Neural cell (in vitro differentiated cells): Measurements from ENCODE around the gene PRICKLE3. TPM values are rescaled to one million over a fixed set of nuclear protein-coding genes. Genes with fewer than 3 reads are reported as not detected.

Source experiments
- H2AFZ ChIP-seq: fragments of 200-600, 300-800 bp; sonication (generic), shearing (Covaris generic); 2 replicates; pipeline ENCODE4 v1.6.0; 2014; ENCODE audit warnings: low read depth, mild to moderate bottlenecking, antibody characterized with exemption, low read length, moderate library complexity
- H3F3A ChIP-seq: fragments of 200-600 bp; shearing (Covaris generic); 2 replicates; pipeline ENCODE4 v1.6.1; 2016; ENCODE audit warnings: mild to moderate bottlenecking, moderate library complexity, mixed read lengths, antibody characterized with exemption, low read length; ENCODE audit not compliant: insufficient read depth, poor library complexity, severe bottlenecking
- H3K27ac ChIP-seq: fragments of 200-600, 300-800 bp; sonication (generic), shearing (Covaris generic); 2 replicates; pipeline ENCODE4 v1.5.1; 2014; ENCODE audit warnings: mild to moderate bottlenecking, low read length, moderate library complexity
- H3K27me3 ChIP-seq: fragments of 300-800, 200-600 bp; sonication (generic), shearing (Covaris generic); 2 replicates; pipeline ENCODE4 v1.6.0; 2014; ENCODE audit warnings: mild to moderate bottlenecking, low read depth, low read length, moderate library complexity; ENCODE audit not compliant: insufficient read depth
- H3K36me3 ChIP-seq: fragments of 300-800, 200-600 bp; sonication (generic), shearing (Covaris generic); 2 replicates; pipeline ENCODE4 v1.5.1; 2014; ENCODE audit warnings: mild to moderate bottlenecking, antibody characterized with exemption, low read length, moderate library complexity; ENCODE audit not compliant: insufficient read depth
- H3K4me2 ChIP-seq: fragments of 300-800, 200-600 bp; sonication (generic), shearing (Covaris generic); 2 replicates; pipeline ENCODE4 v1.6.0; 2014; ENCODE audit warnings: mild to moderate bottlenecking, low read length
- H3K4me3 ChIP-seq: fragments of 300-800, 200-600 bp; sonication (generic), shearing (Covaris generic); 2 replicates; pipeline ENCODE4 v1.5.1; 2014; ENCODE audit warnings: mild to moderate bottlenecking, low read length, moderate library complexity
- H3K79me2 ChIP-seq: fragments of 200-600 bp; shearing (Covaris generic); replicated peaks from 2 replicates; pipeline ENCODE4 v1.6.0; 2014; ENCODE audit warnings: mild to moderate bottlenecking, low read length, moderate library complexity; ENCODE audit not compliant: insufficient read depth
- H3K9ac ChIP-seq: fragments of 300-800, 200-600 bp; sonication (generic), shearing (Covaris generic); 2 replicates; pipeline ENCODE4 v1.6.1; 2016; ENCODE audit warnings: mild to moderate bottlenecking, low read length, mixed read lengths
- H3K9me2 ChIP-seq: fragments of 200-600 bp; shearing (Covaris generic); 2 replicates; pipeline ENCODE4 v1.6.1; 2016; ENCODE audit warnings: mild to moderate bottlenecking, low read length, mixed read lengths; ENCODE audit not compliant: insufficient read depth
- H3K9me3 ChIP-seq: fragments of 200-600, 300-800 bp; sonication (generic), shearing (Covaris generic); 2 replicates; pipeline ENCODE4 v1.6.1; 2016; ENCODE audit warnings: mild to moderate bottlenecking, mixed run types, low read length, moderate library complexity, mixed read lengths
- H4K20me1 ChIP-seq: fragments of 200-600 bp; shearing (Covaris generic); 2 replicates; pipeline ENCODE4 v1.6.1; 2016; ENCODE audit warnings: mild to moderate bottlenecking, mixed run types; ENCODE audit not compliant: insufficient read depth
- EP300 ChIP-seq: fragments of 450-650 bp; conservative IDR thresholded peaks from 2 replicates; pipeline ENCODE4 v1.6.1; 2014; ENCODE audit warnings: antibody characterized with exemption, mild to moderate bottlenecking, moderate library complexity; ENCODE audit not compliant: poor library complexity, severe bottlenecking
- EZH2 ChIP-seq: fragments of 200-600, 300-800 bp; shearing (Covaris generic), sonication (generic); IDR thresholded peaks from 2 replicates; pipeline ENCODE4 v1.6.1; 2014; ENCODE audit warnings: antibody characterized with exemption, low read length, borderline replicate concordance, mild to moderate bottlenecking; ENCODE audit not compliant: insufficient read depth, poor library complexity, severe bottlenecking
- MXI1 ChIP-seq: fragments of 450-650 bp; conservative IDR thresholded peaks from 2 replicates; pipeline ENCODE4 v1.6.1; 2014; ENCODE audit warnings: antibody characterized with exemption, mild to moderate bottlenecking; ENCODE audit not compliant: poor library complexity, severe bottlenecking
- POLR2AphosphoS5 ChIP-seq: IDR thresholded peaks from 2 replicates; pipeline ENCODE4 v1.6.1; 2012
- RAD21 ChIP-seq: fragments of 450-650 bp; conservative IDR thresholded peaks from 2 replicates; pipeline ENCODE4 v1.6.1; 2014; ENCODE audit warnings: antibody characterized with exemption, mild to moderate bottlenecking, moderate library complexity
- SMC3 ChIP-seq: fragments of 450-650 bp; conservative IDR thresholded peaks from 2 replicates; pipeline ENCODE4 v1.6.1; 2014; ENCODE audit warnings: antibody characterized with exemption, mild to moderate bottlenecking, moderate library complexity; ENCODE audit not compliant: poor library complexity
- TAF1 ChIP-seq: IDR thresholded peaks from 2 replicates; pipeline ENCODE4 v1.6.1; 2012; ENCODE audit warnings: low read depth
- polyA plus RNA-seq: library from polyadenylated mRNA; depleted of rRNA; stranded (reverse); fragments of >200 nt; gene quantifications from 2 replicates; pipeline ENCODE4 v1.2.3, GENCODE V29; 2014
- TF ChIP-seq, protein P1 (sequence below): fragments of 450-650 bp; IDR thresholded peaks from 2 replicates; pipeline ENCODE4 v1.5.1; 2014; ENCODE audit warnings: antibody characterized with exemption, mild to moderate bottlenecking, moderate library complexity; ENCODE audit not compliant: poor library complexity, severe bottlenecking
- TF ChIP-seq, protein P2 (sequence below): IDR thresholded peaks from 2 replicates; pipeline ENCODE4 v1.6.1; 2012; ENCODE audit warnings: borderline replicate concordance

Gene PRICKLE3
- polyA plus RNA-seq, 1 donor from 2014 or later = 0.45 TPM

DNA sequence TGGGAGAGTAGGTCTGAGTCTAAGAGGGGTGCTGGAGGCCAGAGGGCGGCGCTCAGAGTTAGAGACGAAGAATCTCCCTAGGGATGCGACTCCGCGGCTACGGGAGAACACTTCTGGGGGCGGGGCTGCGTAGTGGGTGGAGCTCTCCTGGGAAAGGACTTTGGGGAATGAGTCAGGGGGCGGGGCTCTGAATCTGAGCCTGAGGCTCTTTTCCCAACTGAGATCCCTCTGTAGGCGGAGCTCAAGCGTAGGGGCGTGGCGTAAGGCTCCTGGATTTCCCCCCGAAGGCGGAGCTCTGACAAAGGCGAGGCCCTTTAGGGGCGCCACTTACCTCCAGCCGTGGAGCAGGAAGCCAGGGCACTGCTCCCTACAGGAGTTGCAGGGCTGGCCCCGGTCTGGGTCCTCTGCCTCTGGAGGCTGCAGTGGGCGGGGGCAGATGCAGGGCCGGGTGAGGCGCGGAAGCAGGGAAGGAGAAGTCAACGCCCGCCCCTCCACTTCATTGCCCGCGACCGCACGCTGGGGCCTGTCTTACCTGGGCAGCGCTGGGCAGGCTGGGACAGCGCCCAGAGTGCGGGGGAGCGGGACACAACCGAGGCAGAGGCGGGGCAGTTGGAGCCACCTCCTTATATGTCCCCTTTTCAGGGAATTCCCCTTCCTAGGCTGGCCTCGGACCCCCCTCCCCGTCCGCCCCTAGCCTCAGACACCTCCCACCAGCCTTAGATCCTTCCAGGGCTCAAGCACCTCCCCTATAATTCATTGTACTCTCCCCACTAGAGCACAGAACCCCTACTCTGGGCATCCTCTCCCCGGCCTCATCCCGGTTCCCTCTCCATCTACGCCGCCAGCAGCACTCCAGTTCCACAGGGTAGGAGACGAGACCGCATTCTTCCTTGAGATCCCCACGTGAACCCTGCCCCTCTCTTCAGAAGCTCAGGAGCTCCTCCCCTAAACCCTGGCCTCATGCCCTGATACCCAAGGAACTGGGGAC lies 1.6 kb downstream of the PRICKLE3 start:
- Histone ChIP-seq H3F3A (no peaks in the 10 kb centered on the region), H3K79me2 (no peaks in the 10 kb centered on the region), H3K27ac (no peak overlapping the region), H2AFZ (no peak overlapping the region), H3K9me2 (no peaks in the 10 kb centered on the region), H3K4me2 (no peak overlapping the region), H3K9ac (no peak overlapping the region), H3K4me3 (no peak overlapping the region), H3K9me3 (no peaks in the 10 kb centered on the region), H4K20me1 (no peaks in the 10 kb centered on the region), H3K36me3 (no peaks in the 10 kb centered on the region), H3K27me3 (no peaks in the 10 kb centered on the region)
- TF ChIP-seq RAD21 (no peak), EP300 (no peak), TAF1 (no peak), MXI1 (no peak), POLR2AphosphoS5 (no peak), EZH2 (no peak), SMC3 (no peak)
- TF ChIP-seq, protein P1, sequence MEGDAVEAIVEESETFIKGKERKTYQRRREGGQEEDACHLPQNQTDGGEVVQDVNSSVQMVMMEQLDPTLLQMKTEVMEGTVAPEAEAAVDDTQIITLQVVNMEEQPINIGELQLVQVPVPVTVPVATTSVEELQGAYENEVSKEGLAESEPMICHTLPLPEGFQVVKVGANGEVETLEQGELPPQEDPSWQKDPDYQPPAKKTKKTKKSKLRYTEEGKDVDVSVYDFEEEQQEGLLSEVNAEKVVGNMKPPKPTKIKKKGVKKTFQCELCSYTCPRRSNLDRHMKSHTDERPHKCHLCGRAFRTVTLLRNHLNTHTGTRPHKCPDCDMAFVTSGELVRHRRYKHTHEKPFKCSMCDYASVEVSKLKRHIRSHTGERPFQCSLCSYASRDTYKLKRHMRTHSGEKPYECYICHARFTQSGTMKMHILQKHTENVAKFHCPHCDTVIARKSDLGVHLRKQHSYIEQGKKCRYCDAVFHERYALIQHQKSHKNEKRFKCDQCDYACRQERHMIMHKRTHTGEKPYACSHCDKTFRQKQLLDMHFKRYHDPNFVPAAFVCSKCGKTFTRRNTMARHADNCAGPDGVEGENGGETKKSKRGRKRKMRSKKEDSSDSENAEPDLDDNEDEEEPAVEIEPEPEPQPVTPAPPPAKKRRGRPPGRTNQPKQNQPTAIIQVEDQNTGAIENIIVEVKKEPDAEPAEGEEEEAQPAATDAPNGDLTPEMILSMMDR = no peak
- TF ChIP-seq, protein P2, sequence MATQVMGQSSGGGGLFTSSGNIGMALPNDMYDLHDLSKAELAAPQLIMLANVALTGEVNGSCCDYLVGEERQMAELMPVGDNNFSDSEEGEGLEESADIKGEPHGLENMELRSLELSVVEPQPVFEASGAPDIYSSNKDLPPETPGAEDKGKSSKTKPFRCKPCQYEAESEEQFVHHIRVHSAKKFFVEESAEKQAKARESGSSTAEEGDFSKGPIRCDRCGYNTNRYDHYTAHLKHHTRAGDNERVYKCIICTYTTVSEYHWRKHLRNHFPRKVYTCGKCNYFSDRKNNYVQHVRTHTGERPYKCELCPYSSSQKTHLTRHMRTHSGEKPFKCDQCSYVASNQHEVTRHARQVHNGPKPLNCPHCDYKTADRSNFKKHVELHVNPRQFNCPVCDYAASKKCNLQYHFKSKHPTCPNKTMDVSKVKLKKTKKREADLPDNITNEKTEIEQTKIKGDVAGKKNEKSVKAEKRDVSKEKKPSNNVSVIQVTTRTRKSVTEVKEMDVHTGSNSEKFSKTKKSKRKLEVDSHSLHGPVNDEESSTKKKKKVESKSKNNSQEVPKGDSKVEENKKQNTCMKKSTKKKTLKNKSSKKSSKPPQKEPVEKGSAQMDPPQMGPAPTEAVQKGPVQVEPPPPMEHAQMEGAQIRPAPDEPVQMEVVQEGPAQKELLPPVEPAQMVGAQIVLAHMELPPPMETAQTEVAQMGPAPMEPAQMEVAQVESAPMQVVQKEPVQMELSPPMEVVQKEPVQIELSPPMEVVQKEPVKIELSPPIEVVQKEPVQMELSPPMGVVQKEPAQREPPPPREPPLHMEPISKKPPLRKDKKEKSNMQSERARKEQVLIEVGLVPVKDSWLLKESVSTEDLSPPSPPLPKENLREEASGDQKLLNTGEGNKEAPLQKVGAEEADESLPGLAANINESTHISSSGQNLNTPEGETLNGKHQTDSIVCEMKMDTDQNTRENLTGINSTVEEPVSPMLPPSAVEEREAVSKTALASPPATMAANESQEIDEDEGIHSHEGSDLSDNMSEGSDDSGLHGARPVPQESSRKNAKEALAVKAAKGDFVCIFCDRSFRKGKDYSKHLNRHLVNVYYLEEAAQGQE = no peak

DNA sequence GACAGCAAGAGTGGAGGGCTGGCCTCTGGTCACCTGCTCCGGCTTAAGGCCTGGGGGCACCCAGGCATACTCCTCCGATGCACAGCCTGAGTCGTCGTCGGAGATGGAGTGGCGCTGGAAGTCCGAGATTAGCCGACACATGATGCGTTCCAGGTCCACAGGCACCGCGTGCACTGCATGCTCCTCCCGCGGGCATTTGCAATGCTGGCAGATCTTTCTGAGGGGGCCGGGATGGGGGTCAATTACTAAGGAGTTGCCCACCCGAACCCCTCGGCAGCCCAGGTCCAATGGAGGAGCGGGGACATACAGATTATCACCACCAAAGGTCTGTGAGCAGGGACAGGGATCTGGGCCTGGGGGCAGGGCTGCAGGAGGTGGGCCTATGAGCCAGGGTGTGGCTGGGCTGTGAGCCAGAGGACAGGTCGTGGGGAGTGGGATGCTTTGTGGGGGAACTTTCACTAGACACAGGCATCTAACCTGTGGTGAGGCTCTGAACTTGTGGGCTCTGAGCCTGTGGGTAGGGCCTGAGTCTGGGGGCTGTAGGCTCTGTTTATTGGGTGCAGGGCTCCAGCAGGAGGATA lies 2.4 kb downstream of the PRICKLE3 start:
- Histone ChIP-seq H3K9me3 (no peaks in the 10 kb centered on the region), H3K9ac (no peak overlapping the region), H3K4me3 (no peak overlapping the region), H3K79me2 (no peaks in the 10 kb centered on the region), H3K27me3 (no peaks in the 10 kb centered on the region), H3F3A (no peaks in the 10 kb centered on the region), H3K9me2 (no peaks in the 10 kb centered on the region), H2AFZ (no peak overlapping the region), H3K4me2 (no peak overlapping the region), H4K20me1 (no peaks in the 10 kb centered on the region), H3K36me3 (no peaks in the 10 kb centered on the region), H3K27ac (no peak overlapping the region)
- no peak for TF ChIP-seq SMC3
- TF ChIP-seq EZH2 = no peak
- TF ChIP-seq RAD21 = no peak
- no peak for TF ChIP-seq TAF1
- TF ChIP-seq, protein P1 = no peak
- TF ChIP-seq, protein P2 = no peak
- TF ChIP-seq MXI1 = no peak
- no peak for TF ChIP-seq POLR2AphosphoS5
- no peak for TF ChIP-seq EP300
